Measurements from ENCODE around the gene RDH11.
A peak's percentile ranks its signal among the peaks of the same experiment; 100 is the strongest.

RDH11 gene

GRCh38 chr14:67636361-67636919, 59.1 kb downstream of the RDH11 start:
- no peak for TF ChIP-seq ZFX (IDR thresholded peaks at IDR 0.05)
- TF ChIP-seq CTCF (conservative IDR thresholded peaks at IDR 0.05), result no peak
- no peak overlapping the region for H3K27ac ChIP-seq

GRCh38 chr14:67633451-67634147, 62.0 kb downstream of the RDH11 start:
- no peak overlapping the region for H3K27ac ChIP-seq
- 0 out of 2 replicates have a peak, but pooled peaks have one; percentile 7 for TF ChIP-seq ZFX (IDR thresholded peaks at IDR 0.05)
- no peak for TF ChIP-seq CTCF (conservative IDR thresholded peaks at IDR 0.05)

GRCh38 chr14:67630938-67631337, 64.6 kb downstream of the RDH11 start:
- TF ChIP-seq CTCF (conservative IDR thresholded peaks at IDR 0.05), result no peak
- H3K27ac ChIP-seq, result no peak overlapping the region

- TF ChIP-seq CTCF (conservative IDR thresholded peaks at IDR 0.05) (no peak), ZFX (IDR thresholded peaks at IDR 0.05) (no peak)
These were observed 65.4 kb downstream of the RDH11 start for GRCh38 chr14:67630186-67630585.

GRCh38 chr14:67627519-67627918, 68.0 kb downstream of the RDH11 start:
- TF ChIP-seq ZFX (IDR thresholded peaks at IDR 0.05), result no peak
- TF ChIP-seq CTCF (conservative IDR thresholded peaks at IDR 0.05), result no peak
- H3K27ac ChIP-seq, result no peak overlapping the region

More at GRCh38 chr14:67630186-67630585, 65.4 kb downstream of the RDH11 start:
- H3K27ac ChIP-seq, result no peak overlapping the region

Measured in C4-2B (cell line).